Kidney (tissue), 14 donors: ENCODE results near the gene TMEM45A. TPM values are rescaled to one million over a fixed set of nuclear protein-coding genes. Genes with fewer than 3 reads are reported as not detected.

Experiments used
- DNase-seq, 5 donors: peaks; one replicate each; pipeline ENCODE4 v3.0.0-alpha.2; 2013 to 2020
- FAIRE-seq: peaks from 2 replicates; lab custom pipeline; 2012; peaks lifted over from hg19 to GRCh38; lab: Jason Lieb, UNC
- H3K27ac ChIP-seq, 2 donors: one replicate each; pipeline ENCODE4 v1.7.0; 2013; ENCODE audit warnings: low read depth in 2 of 2, low read length in 2 of 2, inconsistent platforms in 1 of 2
- H3K27me3 ChIP-seq: one replicate; pipeline ENCODE4 v1.7.1; 2013; ENCODE audit warnings: low read length, inconsistent platforms; ENCODE audit not compliant: control insufficient read depth, insufficient read depth
- H3K36me3 ChIP-seq, 3 donors: one replicate each; pipeline versions ENCODE4 v1.7.0 to v1.7.1; 2013; ENCODE audit warnings: low read length in 3 of 3, control low read depth in 1 of 3, inconsistent platforms in 1 of 3; ENCODE audit not compliant: insufficient read depth in 3 of 3, control insufficient read depth in 2 of 3
- H3K4me1 ChIP-seq, 3 donors: one replicate each; pipeline versions ENCODE4 v1.7.0 to v1.7.1; 2013; ENCODE audit warnings: low read length in 3 of 3, inconsistent platforms in 1 of 3, low read depth in 1 of 3; ENCODE audit not compliant: control insufficient read depth in 2 of 3, insufficient read depth in 2 of 3
- H3K4me3 ChIP-seq, 3 donors: one replicate each; pipeline versions ENCODE4 v1.7.0 to v1.8.1; 2013; ENCODE audit warnings: low read length in 3 of 3, control low read depth in 1 of 3, inconsistent platforms in 1 of 3
- H3K9ac ChIP-seq, 3 donors: one replicate each; pipeline versions ENCODE4 v1.7.0 to v1.7.1; 2013; ENCODE audit warnings: low read length in 3 of 3, control low read depth in 1 of 3, inconsistent platforms in 1 of 3
- H3K9me3 ChIP-seq, 3 donors: one replicate each; pipeline versions ENCODE4 v1.7.0 to v1.7.1; 2013; ENCODE audit warnings: low read length in 3 of 3, control low read depth in 1 of 3, inconsistent platforms in 1 of 3; ENCODE audit not compliant: control insufficient read depth in 2 of 3, insufficient read depth in 1 of 3
- intact Hi-C: fragments of 100-400 bp; cut with DNase I; formaldehyde crosslinking; loops from one replicate; pipeline ENCODE4 v1.11.1; 2022
- polyA plus RNA-seq: library from polyadenylated mRNA; stranded (reverse); fragments of 350-450 nt; fragmentation: Illumina TruSeq; extraction: RNeasy Lipid Tissue Mini Kit (QIAGEN cat#74804); gene quantifications from one replicate; pipeline ENCODE4 v1.2.3, GENCODE V29; 2014; ENCODE audit warnings: low read depth, low replicate concordance; ENCODE audit not compliant: insufficient read depth
- total RNA-seq: library from RNA; stranded (reverse); fragmentation: NEBNext Ultra II Directional; extraction: Animal tissue kit (Norgen Biotek cat#: 25700); gene quantifications from one replicate; pipeline ENCODE4 v1.2.1, GENCODE V29; 2021
- TF ChIP-seq, protein P1 (sequence below): IDR thresholded peaks from 3 replicates; pipeline ENCODE4 v1.5.1; 2012; ENCODE audit warnings: mild to moderate bottlenecking, moderate library complexity, borderline replicate concordance; ENCODE audit not compliant: insufficient read depth; ENCODE audit errors: extremely low read depth
- donor health status: control.
- donor health status: control.
- donor health status: control.
- donor health status: control.
- donor health status: control.
- donor health status: DM: yes; HTN: yes; CAD: no.
- donor health status: Normal renal cell carcinoma (clear cell type).

TMEM45A gene
- total and polyA plus RNA-seq, 2 donors from 2014 or later: 3.4 to 4.6 TPM

DNA sequence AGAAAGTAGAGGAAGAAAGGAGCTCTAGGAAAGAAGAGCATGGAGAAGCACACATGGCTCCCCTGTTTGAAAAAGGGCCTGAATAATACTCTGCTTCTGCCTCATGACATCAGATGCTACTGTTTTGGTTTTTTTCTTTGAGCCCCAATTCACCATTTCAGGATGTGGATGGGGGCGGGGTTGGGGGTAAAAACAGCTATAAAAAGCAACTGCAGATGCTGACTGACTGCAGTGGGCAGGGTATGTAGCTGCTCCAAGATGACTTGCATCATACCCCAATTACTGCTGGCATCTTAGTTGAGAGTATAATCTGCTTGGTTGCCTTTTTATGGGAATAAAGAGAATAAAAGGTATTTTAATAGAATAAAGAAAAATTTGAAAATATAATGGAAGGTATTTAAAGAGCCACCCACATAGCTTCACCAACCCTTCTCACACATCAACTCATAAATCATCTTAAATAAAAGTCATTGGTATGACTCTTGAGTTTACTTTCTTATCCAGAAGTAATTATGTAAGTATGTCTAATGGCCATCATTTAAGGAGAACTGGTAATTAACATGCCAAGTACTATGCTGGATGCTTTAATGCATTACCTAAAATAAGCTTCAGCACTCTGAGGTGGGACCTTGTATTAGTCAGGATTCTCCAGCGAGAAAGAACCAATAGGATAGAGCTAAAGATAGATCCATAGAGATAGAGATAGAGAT, 36.4 kb upstream of the TMEM45A start:
- TF ChIP-seq, protein P1, sequence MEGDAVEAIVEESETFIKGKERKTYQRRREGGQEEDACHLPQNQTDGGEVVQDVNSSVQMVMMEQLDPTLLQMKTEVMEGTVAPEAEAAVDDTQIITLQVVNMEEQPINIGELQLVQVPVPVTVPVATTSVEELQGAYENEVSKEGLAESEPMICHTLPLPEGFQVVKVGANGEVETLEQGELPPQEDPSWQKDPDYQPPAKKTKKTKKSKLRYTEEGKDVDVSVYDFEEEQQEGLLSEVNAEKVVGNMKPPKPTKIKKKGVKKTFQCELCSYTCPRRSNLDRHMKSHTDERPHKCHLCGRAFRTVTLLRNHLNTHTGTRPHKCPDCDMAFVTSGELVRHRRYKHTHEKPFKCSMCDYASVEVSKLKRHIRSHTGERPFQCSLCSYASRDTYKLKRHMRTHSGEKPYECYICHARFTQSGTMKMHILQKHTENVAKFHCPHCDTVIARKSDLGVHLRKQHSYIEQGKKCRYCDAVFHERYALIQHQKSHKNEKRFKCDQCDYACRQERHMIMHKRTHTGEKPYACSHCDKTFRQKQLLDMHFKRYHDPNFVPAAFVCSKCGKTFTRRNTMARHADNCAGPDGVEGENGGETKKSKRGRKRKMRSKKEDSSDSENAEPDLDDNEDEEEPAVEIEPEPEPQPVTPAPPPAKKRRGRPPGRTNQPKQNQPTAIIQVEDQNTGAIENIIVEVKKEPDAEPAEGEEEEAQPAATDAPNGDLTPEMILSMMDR: no peak
- intact Hi-C loops: no loop called here
- H3K9ac ChIP-seq: no peak overlapping the region
- FAIRE-seq: no peak
- H3K4me3 ChIP-seq: no peak overlapping the region
- no peaks in the 10 kb centered on the region for H3K9me3 ChIP-seq
- H3K4me1 ChIP-seq: no peaks in the 10 kb centered on the region
- H3K36me3 ChIP-seq: no peaks in the 10 kb centered on the region
- no peak for DNase-seq
- H3K27ac ChIP-seq: no peak overlapping the region
- H3K27me3 ChIP-seq: no peaks in the 10 kb centered on the region

DNA sequence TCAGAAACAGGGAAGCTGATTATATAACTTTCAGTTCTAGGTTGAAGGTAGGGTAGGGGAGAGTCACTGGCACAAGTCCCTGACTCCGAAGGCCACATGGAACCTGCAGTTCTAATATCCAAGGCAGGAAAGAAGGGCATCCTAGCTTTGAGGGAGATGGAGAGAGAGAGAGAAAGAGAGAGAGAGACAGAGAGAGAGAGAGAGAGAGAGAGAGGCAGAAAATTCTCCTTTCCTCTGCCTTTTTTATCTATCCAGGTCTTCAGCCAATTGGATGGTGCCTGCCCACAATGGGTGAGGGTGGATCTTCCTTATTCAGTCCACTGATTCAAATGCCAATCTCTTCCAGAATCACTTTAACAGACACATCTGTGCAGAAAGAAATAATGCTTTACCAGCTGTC, 35.7 kb upstream of the TMEM45A start:
- FAIRE-seq: no peak
- H3K9me3 ChIP-seq: no peaks in the 10 kb centered on the region
- intact Hi-C loops: no loop called here
- H3K9ac ChIP-seq: no peak overlapping the region
- no peaks in the 10 kb centered on the region for H3K36me3 ChIP-seq
- H3K27ac ChIP-seq: no peak overlapping the region
- H3K27me3 ChIP-seq: no peaks in the 10 kb centered on the region
- TF ChIP-seq, protein P1: no peak
- no peaks in the 10 kb centered on the region for H3K4me1 ChIP-seq
- H3K4me3 ChIP-seq: no peak overlapping the region
- no peak for DNase-seq

DNA sequence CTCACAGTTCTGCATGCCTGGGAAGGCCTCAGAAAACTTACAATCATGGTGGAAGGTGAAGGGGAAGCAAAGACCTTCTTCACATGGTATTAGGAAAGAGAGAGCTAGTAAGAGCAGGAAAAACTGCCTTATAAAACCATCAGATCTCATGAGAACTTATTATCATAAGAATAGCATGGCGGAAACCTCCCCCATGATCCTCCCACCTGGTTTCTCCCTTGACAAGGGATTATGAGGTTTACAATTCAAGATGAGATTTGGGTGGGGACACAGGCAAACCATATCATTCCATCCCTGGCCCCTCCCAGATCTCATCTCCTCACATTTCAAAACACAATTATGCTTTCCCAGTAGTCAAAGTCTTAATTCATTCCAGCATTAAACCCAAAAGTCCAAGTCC, 34.6 kb upstream of the TMEM45A start:
- no peak for DNase-seq
- Histone ChIP-seq H3K4me3 (no peak overlapping the region), H3K27ac (no peak overlapping the region), H3K27me3 (no peaks in the 10 kb centered on the region), H3K36me3 (no peaks in the 10 kb centered on the region), H3K9ac (no peak overlapping the region), H3K4me1 (no peaks in the 10 kb centered on the region), H3K9me3 (no peaks in the 10 kb centered on the region)
- no peak for FAIRE-seq
- TF ChIP-seq, protein P1: no peak
- intact Hi-C loops: no loop called here
